ENCODE measurements around the gene KAZN.

The KAZN gene

DNA sequence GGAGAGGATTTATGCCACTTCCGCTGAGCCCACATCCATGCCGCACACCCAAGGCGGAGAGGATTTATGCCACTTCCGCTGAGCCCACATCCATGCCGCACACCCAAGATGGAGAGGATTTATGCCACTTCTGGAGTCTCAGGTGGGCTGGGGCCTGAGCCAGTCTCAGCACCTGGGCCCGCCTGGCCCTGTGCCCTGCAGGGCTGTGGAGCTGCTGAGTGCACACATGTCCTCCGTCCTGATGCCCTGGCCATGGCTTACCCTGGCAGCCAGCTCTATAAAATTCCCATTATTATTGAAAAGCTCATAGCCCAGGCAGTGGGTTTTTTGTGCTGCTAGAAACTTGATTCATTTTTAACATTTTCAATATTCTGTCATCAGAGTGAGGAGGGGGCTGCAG is 465.3 kb downstream of the KAZN start:
- no peak for DNase-seq (ENCODE audit: low read depth)
- no peak overlapping the region for H3K4me3 ChIP-seq (ENCODE audit: low read depth, low read length)
- no peak for TF ChIP-seq CTCF (conservative IDR thresholded peaks at IDR 0.05; ENCODE audit: low read depth, low read length)

- H3K4me3 ChIP-seq (ENCODE audit: low read depth, low read length), result no peak overlapping the region
- TF ChIP-seq CTCF (conservative IDR thresholded peaks at IDR 0.05; ENCODE audit: low read depth, low read length), result no peak
- DNase-seq (ENCODE audit: low read depth), result no peak
Observed at GRCh38 chr1:15064217-15064929, 465.9 kb downstream of the KAZN start.

DNA sequence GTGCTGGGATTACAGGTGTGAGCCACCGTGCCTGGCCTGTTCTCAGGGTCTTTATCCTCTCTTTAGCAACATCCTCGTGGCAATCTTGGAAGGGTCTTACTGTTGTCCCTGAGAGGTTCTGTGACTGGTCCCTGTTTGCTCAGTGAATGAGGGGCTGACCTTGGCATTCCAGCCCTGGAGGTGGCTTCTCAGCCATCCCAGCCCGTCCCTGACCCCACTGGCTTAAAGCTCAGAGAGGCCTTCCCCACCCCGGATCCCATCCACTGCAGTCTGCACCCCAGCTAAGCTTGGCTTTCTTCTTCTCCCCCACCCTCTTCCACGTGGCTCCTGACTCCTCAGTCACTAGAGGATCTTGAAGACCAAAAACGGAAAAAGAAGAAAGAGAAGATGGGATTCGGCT is 466.8 kb downstream of the KAZN start:
- no peak for DNase-seq (ENCODE audit: low read depth)
- no peak overlapping the region for H3K4me3 ChIP-seq (ENCODE audit: low read depth, low read length)
- TF ChIP-seq CTCF (conservative IDR thresholded peaks at IDR 0.05; ENCODE audit: low read depth, low read length), result no peak

DNA sequence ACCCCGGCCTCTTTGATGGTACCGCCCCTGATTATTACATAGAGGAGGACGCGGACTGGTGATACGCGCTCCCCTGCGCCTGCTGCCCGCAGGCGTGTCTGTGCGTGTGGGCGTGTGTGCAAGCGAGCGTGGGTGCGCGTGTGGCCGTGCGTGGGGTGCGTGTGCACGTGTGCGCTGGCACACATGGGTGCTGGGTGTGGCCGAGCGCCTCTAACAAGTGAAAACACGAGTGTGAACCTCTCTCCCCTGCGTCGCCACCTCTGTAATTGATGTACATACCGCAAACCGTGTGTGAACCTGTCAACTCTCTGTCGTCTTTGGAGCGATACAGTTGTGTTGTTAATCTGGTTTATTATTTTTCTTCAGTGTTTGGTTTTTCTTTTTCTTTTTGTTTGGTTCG is 467.3 kb downstream of the KAZN start:
- no peak for TF ChIP-seq CTCF (conservative IDR thresholded peaks at IDR 0.05; ENCODE audit: low read depth, low read length)
- DNase-seq (ENCODE audit: low read depth), result no peak
- H3K4me3 ChIP-seq (ENCODE audit: low read depth, low read length), result no peak overlapping the region

GRCh38 chr1:15066191-15066590 is 467.7 kb downstream of the KAZN start:
- DNase-seq (ENCODE audit: low read depth), result no peak
- no peak overlapping the region for H3K4me3 ChIP-seq (ENCODE audit: low read depth, low read length)
- no peak for TF ChIP-seq CTCF (conservative IDR thresholded peaks at IDR 0.05; ENCODE audit: low read depth, low read length)

- DNase-seq (ENCODE audit: low read depth), result no peak
- TF ChIP-seq CTCF (conservative IDR thresholded peaks at IDR 0.05; ENCODE audit: low read depth, low read length), result no peak
- H3K4me3 ChIP-seq (ENCODE audit: low read depth, low read length), result no peak overlapping the region
Observed at GRCh38 chr1:15067148-15067547, 468.7 kb downstream of the KAZN start.

- no peak for TF ChIP-seq CTCF (conservative IDR thresholded peaks at IDR 0.05; ENCODE audit: low read depth, low read length)
- no peak overlapping the region for H3K4me3 ChIP-seq (ENCODE audit: low read depth, low read length)
- no peak for DNase-seq (ENCODE audit: low read depth)
Observed at GRCh38 chr1:15068152-15068551, 469.7 kb downstream of the KAZN start.

All from choroid plexus epithelial cell (primary cell).